ENCODE data around the gene IGFL3.
A peak's percentile ranks its signal among the peaks of the same experiment; 100 is the strongest.
"Not testable (repeated sequence)": the region's sequence is repeated elsewhere in the genome, so short reads cannot be mapped to it uniquely, and the experiment has no call there.

The IGFL3 gene

GRCh38 chr19:46116121-46116520, 8.4 kb downstream of the IGFL3 start:
- H3K4me3 ChIP-seq (ENCODE audit: low read length), result no peak overlapping the region

GRCh38 chr19:46115396-46116106, 8.9 kb downstream of the IGFL3 start:
- H3K27me3 ChIP-seq (ENCODE audit: control insufficient read depth, insufficient read depth, low read length), result peaks cover 63% of the 10 kb centered on the region

More at GRCh38 chr19:46116121-46116520, 8.4 kb downstream of the IGFL3 start:
- Histone ChIP-seq H3K36me3 (ENCODE audit: insufficient read depth, low read length) (no peaks in the 10 kb centered on the region), H3K27me3 (ENCODE audit: control insufficient read depth, insufficient read depth, low read length) (peaks cover 62% of the 10 kb centered on the region), H3K9ac (ENCODE audit: low read depth, low read length) (no peak overlapping the region), H3K4me1 (ENCODE audit: control insufficient read depth, insufficient read depth, low read length) (peaks cover 10% of the 10 kb centered on the region), H3K9me3 (replicated peaks; ENCODE audit: low read length) (peaks cover 4% of the 10 kb centered on the region), H3K4me2 (ENCODE audit: low read length) (no peak overlapping the region)

GRCh38 chr19:46113726-46114125, 10.8 kb downstream of the IGFL3 start:
- Histone ChIP-seq H3K27me3 (ENCODE audit: control insufficient read depth, insufficient read depth, low read length) (peaks cover 57% of the 10 kb centered on the region), H3K9ac (ENCODE audit: low read depth, low read length) (no peak overlapping the region), H3K4me1 (ENCODE audit: control insufficient read depth, insufficient read depth, low read length) (peaks cover 10% of the 10 kb centered on the region), H3K4me2 (ENCODE audit: low read length) (no peak overlapping the region), H3K4me3 (ENCODE audit: low read length) (no peak overlapping the region), H3K9me3 (replicated peaks; ENCODE audit: low read length) (no peaks in the 10 kb centered on the region), H3K36me3 (ENCODE audit: insufficient read depth, low read length) (no peaks in the 10 kb centered on the region)

More at GRCh38 chr19:46115396-46116106, 8.9 kb downstream of the IGFL3 start:
- H3K4me3 ChIP-seq (ENCODE audit: low read length), result no peak overlapping the region
- peaks cover 4% of the 10 kb centered on the region for H3K9me3 ChIP-seq (replicated peaks; ENCODE audit: low read length)
- H3K4me2 ChIP-seq (ENCODE audit: low read length), result peak overlapping the region; percentile 64
- no peak overlapping the region for H3K9ac ChIP-seq (ENCODE audit: low read depth, low read length)
- H3K36me3 ChIP-seq (ENCODE audit: insufficient read depth, low read length), result no peaks in the 10 kb centered on the region
- peaks cover 10% of the 10 kb centered on the region for H3K4me1 ChIP-seq (ENCODE audit: control insufficient read depth, insufficient read depth, low read length)

- H3K27me3 ChIP-seq (ENCODE audit: control insufficient read depth, insufficient read depth, low read length), result peaks cover 49% of the 10 kb centered on the region
- no peak overlapping the region for H3K9ac ChIP-seq (ENCODE audit: low read depth, low read length)
- no peak overlapping the region for H3K4me3 ChIP-seq (ENCODE audit: low read length)
- H3K36me3 ChIP-seq (ENCODE audit: insufficient read depth, low read length), result no peaks in the 10 kb centered on the region
- peaks cover 11% of the 10 kb centered on the region for H3K4me1 ChIP-seq (ENCODE audit: control insufficient read depth, insufficient read depth, low read length)
- H3K9me3 ChIP-seq (replicated peaks; ENCODE audit: low read length), result no peaks in the 10 kb centered on the region
- H3K4me2 ChIP-seq (ENCODE audit: low read length), result no peak overlapping the region
Measured at GRCh38 chr19:46112527-46112926, 12.0 kb downstream of the IGFL3 start.

GRCh38 chr19:46111376-46111775, 13.1 kb downstream of the IGFL3 start:
- H3K4me3 ChIP-seq (ENCODE audit: low read length), result no peak overlapping the region
- H3K4me1 ChIP-seq (ENCODE audit: control insufficient read depth, insufficient read depth, low read length), result peaks cover 16% of the 10 kb centered on the region
- no peaks in the 10 kb centered on the region for H3K36me3 ChIP-seq (ENCODE audit: insufficient read depth, low read length)
- no peaks in the 10 kb centered on the region for H3K9me3 ChIP-seq (replicated peaks; ENCODE audit: low read length)
- H3K4me2 ChIP-seq (ENCODE audit: low read length), result no peak overlapping the region
- peaks cover 56% of the 10 kb centered on the region for H3K27me3 ChIP-seq (ENCODE audit: control insufficient read depth, insufficient read depth, low read length)
- no peak overlapping the region for H3K9ac ChIP-seq (ENCODE audit: low read depth, low read length)

GRCh38 chr19:46109876-46110275, 14.6 kb downstream of the IGFL3 start:
- H3K9ac ChIP-seq (ENCODE audit: low read depth, low read length), result no peak overlapping the region
- no peak overlapping the region for H3K4me2 ChIP-seq (ENCODE audit: low read length)
- H3K4me1 ChIP-seq (ENCODE audit: control insufficient read depth, insufficient read depth, low read length), result peaks cover 6% of the 10 kb centered on the region
- H3K4me3 ChIP-seq (ENCODE audit: low read length), result no peak overlapping the region
- peaks cover 56% of the 10 kb centered on the region for H3K27me3 ChIP-seq (ENCODE audit: control insufficient read depth, insufficient read depth, low read length)
- no peaks in the 10 kb centered on the region for H3K9me3 ChIP-seq (replicated peaks; ENCODE audit: low read length)
- no peaks in the 10 kb centered on the region for H3K36me3 ChIP-seq (ENCODE audit: insufficient read depth, low read length)

- H3K4me3 ChIP-seq (ENCODE audit: low read length), result no peak overlapping the region
- H3K4me1 ChIP-seq (ENCODE audit: control insufficient read depth, insufficient read depth, low read length), result peaks cover 6% of the 10 kb centered on the region
- H3K9me3 ChIP-seq (replicated peaks; ENCODE audit: low read length), result no peaks in the 10 kb centered on the region
- H3K4me2 ChIP-seq (ENCODE audit: low read length), result no peak overlapping the region
- H3K36me3 ChIP-seq (ENCODE audit: insufficient read depth, low read length), result no peaks in the 10 kb centered on the region
- H3K27me3 ChIP-seq (ENCODE audit: control insufficient read depth, insufficient read depth, low read length), result peaks cover 50% of the 10 kb centered on the region
- no peak overlapping the region for H3K9ac ChIP-seq (ENCODE audit: low read depth, low read length)
Measured at GRCh38 chr19:46107371-46107770, 17.1 kb downstream of the IGFL3 start.

GRCh38 chr19:46102333-46102732, 22.2 kb downstream of the IGFL3 start:
- not testable (repeated sequence) for H3K4me1 ChIP-seq (ENCODE audit: control insufficient read depth, insufficient read depth, low read length); H3K9me3 ChIP-seq (replicated peaks; ENCODE audit: low read length); H3K36me3 ChIP-seq (ENCODE audit: insufficient read depth, low read length); H3K9ac ChIP-seq (ENCODE audit: low read depth, low read length); H3K4me3 ChIP-seq (ENCODE audit: low read length); H3K4me2 ChIP-seq (ENCODE audit: low read length)
- peaks cover 53% of the 10 kb centered on the region for H3K27me3 ChIP-seq (ENCODE audit: control insufficient read depth, insufficient read depth, low read length)

- Histone ChIP-seq H3K36me3 (ENCODE audit: insufficient read depth, low read length) (no peaks in the 10 kb centered on the region), H3K9ac (ENCODE audit: low read depth, low read length) (no peak overlapping the region), H3K9me3 (replicated peaks; ENCODE audit: low read length) (peaks cover 6% of the 10 kb centered on the region), H3K27me3 (ENCODE audit: control insufficient read depth, insufficient read depth, low read length) (peaks cover 52% of the 10 kb centered on the region), H3K4me1 (ENCODE audit: control insufficient read depth, insufficient read depth, low read length) (no peaks in the 10 kb centered on the region), H3K4me2 (ENCODE audit: low read length) (no peak overlapping the region), H3K4me3 (ENCODE audit: low read length) (no peak overlapping the region)
Measured at GRCh38 chr19:46101293-46101692, 23.2 kb downstream of the IGFL3 start.

GRCh38 chr19:46100344-46100743, 24.1 kb downstream of the IGFL3 start:
- Histone ChIP-seq H3K36me3 (ENCODE audit: insufficient read depth, low read length) (no peaks in the 10 kb centered on the region), H3K27me3 (ENCODE audit: control insufficient read depth, insufficient read depth, low read length) (peaks cover 53% of the 10 kb centered on the region), H3K4me3 (ENCODE audit: low read length) (no peak overlapping the region), H3K4me1 (ENCODE audit: control insufficient read depth, insufficient read depth, low read length) (no peaks in the 10 kb centered on the region), H3K9me3 (replicated peaks; ENCODE audit: low read length) (peaks cover 6% of the 10 kb centered on the region), H3K4me2 (ENCODE audit: low read length) (no peak overlapping the region), H3K9ac (ENCODE audit: low read depth, low read length) (no peak overlapping the region)

GRCh38 chr19:46090444-46090843, 34.0 kb downstream of the IGFL3 start:
- Histone ChIP-seq H3K4me1 (ENCODE audit: control insufficient read depth, insufficient read depth, low read length) (no peaks in the 10 kb centered on the region), H3K36me3 (ENCODE audit: insufficient read depth, low read length) (no peaks in the 10 kb centered on the region), H3K4me3 (ENCODE audit: low read length) (no peak overlapping the region), H3K27me3 (ENCODE audit: control insufficient read depth, insufficient read depth, low read length) (peaks cover 61% of the 10 kb centered on the region), H3K9me3 (replicated peaks; ENCODE audit: low read length) (peaks cover 5% of the 10 kb centered on the region), H3K4me2 (ENCODE audit: low read length) (no peak overlapping the region), H3K9ac (ENCODE audit: low read depth, low read length) (no peak overlapping the region)

- Histone ChIP-seq H3K36me3 (ENCODE audit: insufficient read depth, low read length) (no peaks in the 10 kb centered on the region), H3K4me3 (ENCODE audit: low read length) (no peak overlapping the region), H3K4me2 (ENCODE audit: low read length) (no peak overlapping the region), H3K4me1 (ENCODE audit: control insufficient read depth, insufficient read depth, low read length) (no peaks in the 10 kb centered on the region), H3K27me3 (ENCODE audit: control insufficient read depth, insufficient read depth, low read length) (peaks cover 58% of the 10 kb centered on the region), H3K9ac (ENCODE audit: low read depth, low read length) (no peak overlapping the region), H3K9me3 (replicated peaks; ENCODE audit: low read length) (peaks cover 8% of the 10 kb centered on the region)
Measured at GRCh38 chr19:46089432-46089831, 35.1 kb downstream of the IGFL3 start.
